Sigmoid colon (tissue), 7 donors: ENCODE measurements around the gene GIMAP8. TPM values are rescaled to one million over a fixed set of nuclear protein-coding genes. Genes with fewer than 3 reads are reported as not detected.
"Not testable (repeated sequence)": the region's sequence is repeated elsewhere in the genome, so short reads cannot be mapped to it uniquely, and the experiment has no call there.

Experiments used
- DNase-seq: peaks from one replicate; pipeline ENCODE4 v3.0.0-alpha.2; 2019
- H3K27ac ChIP-seq, 4 donors: fragments of 200-600 bp; sonication (generic); one replicate each; pipeline ENCODE4 v1.5.1; 2016 to 2019; ENCODE audit warnings: mild to moderate bottlenecking in 1 of 4
- H3K27me3 ChIP-seq, 3 donors: fragments of 200-600 bp; sonication (generic); one replicate each; pipeline ENCODE4 v1.5.1; 2019; ENCODE audit warnings: mild to moderate bottlenecking in 1 of 3
- H3K36me3 ChIP-seq, 4 donors: fragments of 200-600 bp; sonication (generic); one replicate each; pipeline ENCODE4 v1.5.1; 2016 to 2019
- H3K4me1 ChIP-seq, 4 donors: fragments of 200-600 bp; sonication (generic); one replicate each; pipeline ENCODE4 v1.5.1; 2017 to 2019
- H3K4me3 ChIP-seq, 4 donors: fragments of 200-600 bp; sonication (generic); one replicate each; pipeline ENCODE4 v1.5.1; 2017 to 2019; ENCODE audit warnings: mild to moderate bottlenecking in 2 of 4, moderate library complexity in 1 of 4
- H3K9me3 ChIP-seq, 4 donors: fragments of 200-600 bp in 3 of 4; sonication (generic) in 3 of 4; one replicate each; pipeline versions ENCODE4 v1.5.1 to v1.6.1; 2013 to 2019
- CTCF ChIP-seq, 4 experiments: fragments of 450-650 bp in 3 of 4; fragments of 200-600 bp in 1 of 4; IDR thresholded peaks; one replicate each; pipeline ENCODE4 v1.5.1; 2016 to 2019; ENCODE audit warnings: antibody characterized with exemption in 4 of 4, mild to moderate bottlenecking in 3 of 4, moderate library complexity in 2 of 4
- EP300 ChIP-seq, 4 donors: sonication (generic); formaldehyde crosslinking; IDR thresholded peaks; one replicate each; pipeline ENCODE4 v1.6.1; 2017; ENCODE audit warnings: antibody characterized with exemption in 4 of 4
- POLR2A ChIP-seq, 2 donors: fragments of 450-650 bp; IDR thresholded peaks; one replicate each; pipeline ENCODE4 v1.6.1; 2016; ENCODE audit warnings: antibody characterized with exemption in 2 of 2, mild to moderate bottlenecking in 2 of 2, moderate library complexity in 2 of 2
- POLR2AphosphoS5 ChIP-seq, 4 donors: sonication (generic); formaldehyde crosslinking; IDR thresholded peaks; one replicate each; pipeline ENCODE4 v1.6.1; 2017; ENCODE audit warnings: antibody characterized with exemption in 4 of 4
- WGBS, 2 donors: extraction: QIAGEN DNeasy Blood & Tissue Kit; methylation state at CpG; one replicate each; pipeline ENCODE4 v1.1.7; 2013; 5-methylcytosine and 5-hydroxymethylcytosine counted together
- intact Hi-C: fragments of 100-400 bp; cut with DNase I; formaldehyde crosslinking; loops from one replicate; pipeline ENCODE4 v1.15.1; 2023
- polyA plus RNA-seq, 3 donors: library from polyadenylated mRNA; stranded (reverse); fragments of 200-250 nt; gene quantifications; one replicate each; pipeline ENCODE4 v1.2.3, GENCODE V29; 2013
- total RNA-seq, 4 donors: library from RNA; depleted of rRNA; stranded (reverse); fragments of >200 nt; gene quantifications; one replicate each; pipeline ENCODE4 v1.1.0, GENCODE V29; 2016
- donor health status: healthy with polysubstance abuse.
- donor health status: Bipolar disorder and iron deficiency.
- donor health status: healthy.

GIMAP8 gene
- total and polyA plus RNA-seq, 7 donors, result 2.4 to 10.7 (median 7.1) TPM

GRCh38 chr7:150481186-150481920 lies 30.9 kb downstream of the GIMAP8 start:
- Histone ChIP-seq H3K4me1 (no peaks in the 10 kb centered on the region), H3K9me3 (no peaks in the 10 kb centered on the region), H3K27me3 (no peaks in the 10 kb centered on the region), H3K27ac (peak overlapping the region in 3 of 4 donors; percentile 15 to 59 (median 37)), H3K4me3 (no peak overlapping the region), H3K36me3 (no peaks in the 10 kb centered on the region)
- WGBS, 2 donors, result 54 to 73% methylated on average over 9 of the region's 9 CpGs
- no peak for TF ChIP-seq CTCF (IDR thresholded peaks at IDR 0.05)
- TF ChIP-seq POLR2AphosphoS5 (IDR thresholded peaks at IDR 0.05), result no peak
- TF ChIP-seq POLR2A (IDR thresholded peaks at IDR 0.05), result no peak
- no peak for TF ChIP-seq EP300 (IDR thresholded peaks at IDR 0.05)
- DNase-seq, result no peak
- intact Hi-C loops, result no loop called here

GRCh38 chr7:150481922-150482321 lies 31.5 kb downstream of the GIMAP8 start:
- no peak overlapping the region for H3K4me3 ChIP-seq
- H3K27ac ChIP-seq, result peak overlapping the region in 3 of 4 donors; percentile 15 to 59 (median 37)
- H3K27me3 ChIP-seq, result no peaks in the 10 kb centered on the region
- intact Hi-C loops, result no loop called here
- H3K4me1 ChIP-seq, result no peaks in the 10 kb centered on the region
- no peaks in the 10 kb centered on the region for H3K36me3 ChIP-seq
- WGBS, 2 donors, result 83 to 84% methylated on average over 4 of the region's 4 CpGs
- TF ChIP-seq POLR2A (IDR thresholded peaks at IDR 0.05), result no peak
- no peak for TF ChIP-seq CTCF (IDR thresholded peaks at IDR 0.05)
- no peak for TF ChIP-seq EP300 (IDR thresholded peaks at IDR 0.05)
- no peak for TF ChIP-seq POLR2AphosphoS5 (IDR thresholded peaks at IDR 0.05)
- DNase-seq, result no peak
- no peaks in the 10 kb centered on the region for H3K9me3 ChIP-seq

DNA sequence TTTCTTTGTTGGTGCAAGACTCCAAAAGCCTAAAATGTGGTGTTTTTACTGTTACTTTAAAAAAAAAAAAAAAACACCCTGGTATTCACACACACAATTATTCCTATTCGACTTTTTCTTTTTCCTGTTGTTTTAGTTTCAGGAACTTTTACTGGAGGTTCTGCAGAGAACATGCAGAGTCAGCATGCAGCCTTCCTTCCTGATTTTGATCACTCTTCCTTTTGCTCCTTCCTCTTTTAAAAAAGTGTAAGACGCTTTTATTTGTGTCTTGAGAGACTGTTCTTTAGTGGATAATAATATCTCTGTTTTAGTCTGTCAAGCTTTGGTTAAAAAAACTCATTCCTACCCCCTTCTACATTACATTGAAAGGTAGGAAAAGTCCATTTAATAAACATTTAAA lies 33.1 kb downstream of the GIMAP8 start:
- H3K9me3 ChIP-seq, H3K4me1 ChIP-seq, H3K4me3 ChIP-seq, H3K36me3 ChIP-seq, intact Hi-C loops, DNase-seq, H3K27me3 ChIP-seq: not testable (repeated sequence)
- TF ChIP-seq POLR2AphosphoS5 (IDR thresholded peaks at IDR 0.05), result peak in 1 of 4 donors; percentile 40
- WGBS, 2 donors, result 25 to 47% methylated on average over 2 of the region's 2 CpGs
- peak overlapping the region in 2 of 4 donors; percentile 43 to 59 for H3K27ac ChIP-seq

GRCh38 chr7:150484071-150484470 lies 33.6 kb downstream of the GIMAP8 start:
- intact Hi-C loops, DNase-seq, H3K27me3 ChIP-seq, H3K36me3 ChIP-seq, H3K4me3 ChIP-seq, H3K4me1 ChIP-seq, H3K9me3 ChIP-seq: not testable (repeated sequence)
- H3K27ac ChIP-seq, result peak overlapping the region in 3 of 4 donors; percentile 20 to 59 (median 43)
- WGBS, 2 donors, result 42 to 66% methylated on average over 3 of the region's 3 CpGs

GRCh38 chr7:150487625-150488024 lies 37.2 kb downstream of the GIMAP8 start:
- no peak for TF ChIP-seq EP300 (IDR thresholded peaks at IDR 0.05)
- TF ChIP-seq POLR2A (IDR thresholded peaks at IDR 0.05), result no peak
- no peak for TF ChIP-seq POLR2AphosphoS5 (IDR thresholded peaks at IDR 0.05)
- TF ChIP-seq CTCF (IDR thresholded peaks at IDR 0.05), result no peak
- Histone ChIP-seq H3K27ac (no peak overlapping the region), H3K36me3 (no peaks in the 10 kb centered on the region), H3K4me3 (no peak overlapping the region), H3K9me3 (no peaks in the 10 kb centered on the region), H3K27me3 (no peaks in the 10 kb centered on the region), H3K4me1 (no peaks in the 10 kb centered on the region)
- WGBS, 2 donors, result 85% methylated on average over 2 of the region's 2 CpGs
- intact Hi-C loops, result no loop called here
- DNase-seq, result no peak

DNA sequence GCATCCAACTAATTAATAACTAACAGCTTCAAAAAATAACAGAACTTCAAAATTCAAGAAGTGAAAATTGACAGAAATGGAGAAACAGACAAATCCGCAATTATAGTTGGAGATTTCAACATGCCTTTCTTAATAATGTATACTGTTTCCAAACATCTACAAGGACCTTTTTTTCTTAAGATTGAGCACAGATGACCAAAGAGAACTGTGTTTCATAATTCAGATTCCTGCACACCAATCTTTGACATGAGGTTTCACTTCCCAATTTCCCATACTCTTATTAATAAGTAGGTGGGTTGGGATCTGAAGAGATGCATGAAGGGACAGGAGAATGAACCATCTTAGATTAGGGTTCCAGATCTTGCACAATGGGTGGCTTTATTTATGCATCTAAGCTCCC lies 39.4 kb downstream of the GIMAP8 start:
- Histone ChIP-seq H3K9me3 (no peaks in the 10 kb centered on the region), H3K27ac (no peak overlapping the region), H3K27me3 (no peaks in the 10 kb centered on the region), H3K36me3 (no peaks in the 10 kb centered on the region), H3K4me3 (no peak overlapping the region), H3K4me1 (no peaks in the 10 kb centered on the region)
- intact Hi-C loops, result no loop called here
- DNase-seq, result no peak
- no peak for TF ChIP-seq POLR2AphosphoS5 (IDR thresholded peaks at IDR 0.05)
- no peak for TF ChIP-seq CTCF (IDR thresholded peaks at IDR 0.05)
- TF ChIP-seq EP300 (IDR thresholded peaks at IDR 0.05), result no peak
- TF ChIP-seq POLR2A (IDR thresholded peaks at IDR 0.05), result no peak
- WGBS, 2 donors, result 92 to 94% methylated on average over 1 of the region's 1 CpG

DNA sequence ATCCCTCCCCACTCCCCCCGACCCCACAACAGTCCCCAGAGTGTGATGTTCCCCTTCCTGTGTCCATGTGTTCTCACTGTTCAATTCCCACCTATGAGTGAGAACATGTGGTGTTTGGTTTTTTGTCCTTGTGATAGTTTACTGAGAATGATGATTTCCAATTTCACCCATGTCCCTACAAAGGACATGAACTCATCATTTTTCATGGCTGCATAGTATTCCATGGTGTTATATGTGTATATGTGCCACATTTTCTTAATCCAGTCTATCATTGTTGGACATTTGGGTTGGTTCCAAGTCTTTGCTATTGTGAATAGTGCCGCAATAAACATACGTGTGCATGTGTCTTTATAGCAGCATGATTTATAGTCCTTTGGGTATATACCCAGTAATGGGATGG lies 43.0 kb downstream of the GIMAP8 start:
- H3K9me3 ChIP-seq, intact Hi-C loops, H3K27me3 ChIP-seq, H3K4me3 ChIP-seq, H3K4me1 ChIP-seq, DNase-seq, H3K27ac ChIP-seq, H3K36me3 ChIP-seq: not testable (repeated sequence)
- WGBS, 2 donors, result 48 to 79% methylated on average over 2 of the region's 3 CpGs
